ENCODE measurements around the gene TMEM63C.

- no peak for TF ChIP-seq CTCF (IDR thresholded peaks at IDR 0.05; ENCODE audit: poor library complexity)
- no peak for TF ChIP-seq EZH2phosphoT487 (IDR thresholded peaks at IDR 0.05; ENCODE audit: low read depth, severe bottlenecking, unreplicated experiment)
These were observed 86.5 kb downstream of the TMEM63C start for GRCh38 chr14:77267937-77268699.

Measured in hepatocyte (in vitro differentiated cells).